Endodermal cell (in vitro differentiated cells): ENCODE measurements around the gene HSP90B1. TPM values are rescaled to one million over a fixed set of nuclear protein-coding genes. Genes with fewer than 3 reads are reported as not detected.

Experiments used
- DNase-seq: peaks from one replicate; pipeline ENCODE4 v3.0.0-alpha.2; 2017
- H3K27ac ChIP-seq: 2 replicates; pipeline ENCODE4 v1.5.1; 2013; ENCODE audit warnings: mild to moderate bottlenecking, low read depth, low read length, moderate library complexity
- H3K27me3 ChIP-seq: 2 replicates; pipeline ENCODE4 v1.6.1; 2013; ENCODE audit warnings: mild to moderate bottlenecking, low read length, moderate library complexity; ENCODE audit not compliant: insufficient read depth, control insufficient read depth, poor library complexity, severe bottlenecking
- H3K36me3 ChIP-seq: 2 replicates; pipeline ENCODE4 v1.7.0; 2013; ENCODE audit warnings: mild to moderate bottlenecking, low read length, moderate library complexity; ENCODE audit not compliant: control insufficient read depth, insufficient read depth
- H3K4me1 ChIP-seq: one replicate; pipeline ENCODE4 v1.7.0; 2013; ENCODE audit warnings: low read length; ENCODE audit not compliant: control insufficient read depth, insufficient read depth
- H3K4me3 ChIP-seq: 2 replicates; pipeline ENCODE4 v1.5.1; 2013; ENCODE audit warnings: mild to moderate bottlenecking, low read length, moderate library complexity
- H3K9ac ChIP-seq: 2 replicates; pipeline ENCODE4 v1.6.1; 2013; ENCODE audit warnings: mild to moderate bottlenecking, low read length, moderate library complexity; ENCODE audit not compliant: poor library complexity, severe bottlenecking; ENCODE audit errors: extremely low read depth
- H3K9me3 ChIP-seq: 2 replicates; pipeline ENCODE4 v1.6.1; 2013; ENCODE audit warnings: mild to moderate bottlenecking, low read length, moderate library complexity; ENCODE audit not compliant: control insufficient read depth
- H3K27ac Mint-ChIP-seq: 2 replicates; pipeline ENCODE4 v1.8.0; 2020; ENCODE audit warnings: mixed read lengths
- H3K27me3 Mint-ChIP-seq: 2 replicates; pipeline ENCODE4 v1.8.0; 2021; ENCODE audit warnings: mild to moderate bottlenecking, mixed read lengths; ENCODE audit not compliant: insufficient read depth
- H3K36me3 Mint-ChIP-seq: 2 replicates; pipeline ENCODE4 v1.8.0; 2020; ENCODE audit warnings: low read depth, mixed read lengths
- H3K4me1 Mint-ChIP-seq: 2 replicates; pipeline ENCODE4 v1.8.0; 2020; ENCODE audit warnings: mixed read lengths
- H3K4me3 Mint-ChIP-seq: 2 replicates; pipeline ENCODE4 v1.8.0; 2020; ENCODE audit warnings: mild to moderate bottlenecking, moderate library complexity, mixed read lengths
- H3K9me3 Mint-ChIP-seq: 2 replicates; pipeline ENCODE4 v1.8.0; 2020; ENCODE audit warnings: mild to moderate bottlenecking, mixed read lengths
- WGBS, 2 experiments: methylation state at CpG; one replicate each; pipeline versions ENCODE4 v1.1.5 to v1.1.7; 2013; ENCODE audit warnings: missing lambda C conversion rate in 2 of 2, mixed read lengths in 1 of 2; ENCODE audit not compliant: insufficient coverage in 1 of 2, insufficient read length in 1 of 2; 5-methylcytosine and 5-hydroxymethylcytosine counted together
- total RNA-seq, 2 donors: library from RNA; stranded (reverse); fragmentation: NEBNext Ultra II Directional in 1 of 2; extraction: Animal tissue kit (Norgen Biotek cat#: 25700) in 1 of 2; gene quantifications; 2 replicates in 1 of 2; 3 replicates in 1 of 2; pipeline ENCODE4 v1.2.1, GENCODE V29; 2021
- TF ChIP-seq, protein P1 (sequence below): fragments of 200-600 bp; sonication (generic); conservative IDR thresholded peaks from 2 replicates; pipeline ENCODE4 v1.5.0; 2021; ENCODE audit warnings: antibody characterized with exemption, mild to moderate bottlenecking

Gene HSP90B1
- total RNA-seq, 2 donors from 2014 or later = 1,047 to 1,509 TPM

GRCh38 chr12:103908877-103909276, 21.3 kb upstream of the HSP90B1 start:
- no peaks in the 10 kb centered on the region for H3K9me3 ChIP-seq
- TF ChIP-seq, protein P1, sequence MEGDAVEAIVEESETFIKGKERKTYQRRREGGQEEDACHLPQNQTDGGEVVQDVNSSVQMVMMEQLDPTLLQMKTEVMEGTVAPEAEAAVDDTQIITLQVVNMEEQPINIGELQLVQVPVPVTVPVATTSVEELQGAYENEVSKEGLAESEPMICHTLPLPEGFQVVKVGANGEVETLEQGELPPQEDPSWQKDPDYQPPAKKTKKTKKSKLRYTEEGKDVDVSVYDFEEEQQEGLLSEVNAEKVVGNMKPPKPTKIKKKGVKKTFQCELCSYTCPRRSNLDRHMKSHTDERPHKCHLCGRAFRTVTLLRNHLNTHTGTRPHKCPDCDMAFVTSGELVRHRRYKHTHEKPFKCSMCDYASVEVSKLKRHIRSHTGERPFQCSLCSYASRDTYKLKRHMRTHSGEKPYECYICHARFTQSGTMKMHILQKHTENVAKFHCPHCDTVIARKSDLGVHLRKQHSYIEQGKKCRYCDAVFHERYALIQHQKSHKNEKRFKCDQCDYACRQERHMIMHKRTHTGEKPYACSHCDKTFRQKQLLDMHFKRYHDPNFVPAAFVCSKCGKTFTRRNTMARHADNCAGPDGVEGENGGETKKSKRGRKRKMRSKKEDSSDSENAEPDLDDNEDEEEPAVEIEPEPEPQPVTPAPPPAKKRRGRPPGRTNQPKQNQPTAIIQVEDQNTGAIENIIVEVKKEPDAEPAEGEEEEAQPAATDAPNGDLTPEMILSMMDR = no peak
- H3K9ac ChIP-seq = no peak overlapping the region
- no peaks in the 10 kb centered on the region for H3K4me1 ChIP-seq
- no peaks in the 10 kb centered on the region for H3K36me3 ChIP-seq
- H3K36me3 Mint-ChIP-seq = no peaks in the 10 kb centered on the region
- H3K4me3 Mint-ChIP-seq = no peak overlapping the region
- H3K4me3 ChIP-seq = no peak overlapping the region
- DNase-seq = no peak
- no peak overlapping the region for H3K27ac Mint-ChIP-seq
- peaks cover 5% of the 10 kb centered on the region for H3K27me3 ChIP-seq
- 60 to 71% methylated on average over 2 of the region's 2 CpGs for WGBS, 2 experiments
- H3K4me1 Mint-ChIP-seq = no peaks in the 10 kb centered on the region
- no peaks in the 10 kb centered on the region for H3K9me3 Mint-ChIP-seq
- H3K27me3 Mint-ChIP-seq = peaks cover 12% of the 10 kb centered on the region
- H3K27ac ChIP-seq = no peak overlapping the region

DNA sequence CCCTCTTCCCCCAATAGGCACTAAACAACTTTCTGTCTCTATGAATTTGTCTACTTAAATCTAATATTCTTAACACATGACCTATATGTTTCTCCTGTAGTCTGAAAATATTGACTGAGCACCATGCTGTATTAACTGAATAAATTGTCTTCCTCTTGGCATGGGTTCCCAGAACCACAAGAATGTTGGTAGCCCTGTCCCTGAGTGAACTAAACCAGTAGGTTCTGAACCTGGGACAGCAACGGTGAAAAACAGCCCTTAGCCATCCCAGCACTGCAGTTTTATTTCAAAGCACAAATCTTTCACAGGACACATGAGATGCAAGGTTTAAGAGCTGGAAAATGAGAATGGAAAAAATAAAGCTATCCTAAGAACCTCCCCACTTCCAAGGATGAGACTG, 20.4 kb upstream of the HSP90B1 start:
- no peaks in the 10 kb centered on the region for H3K9me3 Mint-ChIP-seq
- 100% methylated on average over 1 of the region's 1 CpG; no CpG with 5 or more reads in 1 of the 2 experiments for WGBS, 2 experiments
- H3K27ac Mint-ChIP-seq = no peak overlapping the region
- Histone ChIP-seq H3K27me3 (peaks cover 5% of the 10 kb centered on the region), H3K4me3 (no peak overlapping the region), H3K27ac (no peak overlapping the region), H3K9me3 (no peaks in the 10 kb centered on the region), H3K9ac (no peak overlapping the region), H3K36me3 (no peaks in the 10 kb centered on the region), H3K4me1 (no peaks in the 10 kb centered on the region)
- H3K4me3 Mint-ChIP-seq = no peak overlapping the region
- DNase-seq = no peak
- TF ChIP-seq, protein P1 = no peak
- H3K4me1 Mint-ChIP-seq = no peaks in the 10 kb centered on the region
- no peaks in the 10 kb centered on the region for H3K36me3 Mint-ChIP-seq
- H3K27me3 Mint-ChIP-seq = peaks cover 9% of the 10 kb centered on the region

DNA sequence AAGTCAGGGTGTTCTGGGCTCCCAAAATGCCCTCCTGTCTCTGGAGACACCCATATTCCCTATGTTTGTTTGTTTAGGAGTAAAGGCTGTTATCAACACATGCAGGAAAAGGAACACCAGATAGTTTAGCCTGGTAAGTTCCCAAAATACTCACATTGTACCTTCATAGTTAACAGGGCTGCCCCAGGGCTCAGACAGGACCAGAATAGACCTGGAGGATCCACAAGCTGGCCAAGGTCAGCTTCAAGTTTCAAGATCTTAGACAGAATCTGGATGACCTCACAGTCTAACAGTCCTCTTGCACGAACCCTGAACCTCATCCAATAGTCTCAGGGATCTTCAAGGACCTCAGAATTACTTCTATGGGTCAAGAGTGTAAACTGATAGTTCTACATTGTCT, 18.1 kb upstream of the HSP90B1 start:
- Mint-ChIP-seq H3K4me1 (no peaks in the 10 kb centered on the region), H3K36me3 (no peaks in the 10 kb centered on the region), H3K9me3 (no peaks in the 10 kb centered on the region), H3K4me3 (no peak overlapping the region), H3K27me3 (no peaks in the 10 kb centered on the region), H3K27ac (no peak overlapping the region)
- Histone ChIP-seq H3K4me1 (no peaks in the 10 kb centered on the region), H3K4me3 (no peak overlapping the region), H3K9ac (no peak overlapping the region), H3K9me3 (no peaks in the 10 kb centered on the region), H3K27me3 (no peaks in the 10 kb centered on the region), H3K27ac (no peak overlapping the region), H3K36me3 (no peaks in the 10 kb centered on the region)
- DNase-seq = no peak
- 83% methylated on average over 1 of the region's 1 CpG for WGBS, 2 experiments
- TF ChIP-seq, protein P1 = no peak
